Esophagus muscularis mucosa (tissue), 4 donors: ENCODE data around the gene CALML4. TPM values are rescaled to one million over a fixed set of nuclear protein-coding genes. Genes with fewer than 3 reads are reported as not detected.

Experiments
- DNase-seq: peaks from one replicate; pipeline ENCODE4 v3.0.0-alpha.2; 2017; ENCODE audit errors: extremely low spot score
- H3K27ac ChIP-seq, 4 donors: fragments of 200-600 bp; sonication (generic); replicated peaks in 1 of 4; 1 replicate in 3 of 4; 2 replicates in 1 of 4; pipeline ENCODE4 v1.5.1; 2016 to 2019; ENCODE audit warnings: mild to moderate bottlenecking in 1 of 4
- H3K27me3 ChIP-seq, 4 donors: fragments of 200-600 bp; sonication (generic); one replicate each; pipeline versions ENCODE4 v1.5.1 to v1.6.0; 2016 to 2019
- H3K36me3 ChIP-seq, 4 donors: fragments of 200-600 bp; sonication (generic); one replicate each; pipeline ENCODE4 v1.5.1; 2016 to 2019
- H3K4me1 ChIP-seq, 4 donors: fragments of 200-600 bp; sonication (generic); one replicate each; pipeline ENCODE4 v1.5.1; 2016 to 2019
- H3K4me3 ChIP-seq, 4 donors: fragments of 200-600 bp; sonication (generic); 1 replicate in 2 of 4; 2 replicates in 2 of 4; pipeline ENCODE4 v1.5.1; 2016 to 2019; ENCODE audit warnings: mild to moderate bottlenecking in 4 of 4, moderate library complexity in 1 of 4
- H3K9me3 ChIP-seq, 4 donors: fragments of 200-600 bp; sonication (generic); 1 replicate in 3 of 4; 2 replicates in 1 of 4; pipeline ENCODE4 v1.5.1; 2016 to 2019
- CTCF ChIP-seq, 3 experiments: fragments of 200-600 bp in 2 of 3; fragments of 450-650 bp in 1 of 3; sonication (generic) in 2 of 3; IDR thresholded peaks; one replicate each; pipeline ENCODE4 v1.5.1; 2017 to 2019; ENCODE audit warnings: antibody characterized with exemption in 3 of 3, mild to moderate bottlenecking in 2 of 3, moderate library complexity in 1 of 3
- EP300 ChIP-seq: sonication (generic); formaldehyde crosslinking; IDR thresholded peaks from one replicate; pipeline ENCODE4 v1.6.1; 2017; ENCODE audit warnings: antibody characterized with exemption
- POLR2A ChIP-seq: fragments of 450-650 bp; IDR thresholded peaks from one replicate; pipeline ENCODE4 v1.6.1; 2017; ENCODE audit warnings: antibody characterized with exemption, moderate library complexity, mild to moderate bottlenecking, low read depth
- POLR2AphosphoS5 ChIP-seq, 2 donors: sonication (generic); formaldehyde crosslinking; IDR thresholded peaks; one replicate each; pipeline ENCODE4 v1.6.1; 2017; ENCODE audit warnings: antibody characterized with exemption in 2 of 2
- WGBS: methylation state at CpG from one replicate; pipeline ENCODE4 v1.1.5; 2018; 5-methylcytosine and 5-hydroxymethylcytosine counted together
- intact Hi-C: fragments of 100-400 bp; cut with DNase I; formaldehyde crosslinking; loops from one replicate; pipeline ENCODE4 v1.15.1; 2023
- total RNA-seq, 4 donors: library from RNA; depleted of rRNA; stranded (reverse); fragments of >200 nt; gene quantifications; one replicate each; pipeline versions ENCODE4 v1.1.0 to v1.2.1, GENCODE V29; 2016

The CALML4 gene
- total RNA-seq, 4 donors from 2014 or later, result 14.2 to 45.8 (median 32.1) TPM

DNA sequence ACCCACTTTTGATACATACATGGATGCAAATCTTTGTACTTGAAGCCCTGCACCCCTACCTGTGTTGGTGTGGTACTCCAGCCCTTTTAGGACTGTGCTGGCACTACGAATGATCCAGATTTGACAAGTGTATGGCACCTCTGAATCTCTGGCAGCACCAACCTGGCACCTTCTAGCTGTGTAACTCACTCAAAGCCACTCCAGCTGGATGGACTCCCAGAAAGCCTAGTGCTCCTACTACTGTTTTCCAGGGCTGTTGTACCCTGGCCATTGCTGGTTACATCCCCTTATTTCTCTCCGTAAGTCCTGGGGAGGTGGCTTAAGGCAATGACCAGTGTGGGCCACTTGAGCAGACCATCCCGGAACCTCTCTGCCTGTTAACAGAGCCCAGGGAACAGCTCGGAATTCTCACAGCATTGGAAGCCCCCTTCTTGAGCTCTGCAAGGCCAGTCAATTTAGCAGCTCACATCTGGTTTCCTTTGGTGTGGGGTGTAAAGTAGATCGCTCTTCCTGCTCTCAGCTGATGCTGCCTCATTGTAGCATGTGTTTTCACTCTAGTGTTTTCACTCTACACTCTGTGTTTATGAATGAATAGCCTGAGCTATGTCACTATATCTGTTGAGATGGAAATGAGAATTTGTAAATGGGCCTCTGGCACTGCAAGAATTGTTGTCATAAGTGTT lies 12.2 kb downstream of the CALML4 start:
- WGBS, result 100% methylated on average over 1 of the region's 5 CpGs
- peak overlapping the region; percentile 28 to 84 (median 49) for H3K27ac ChIP-seq

GRCh38 chr15:68192117-68192516 lies 13.0 kb downstream of the CALML4 start:
- H3K4me1 ChIP-seq, result peaks cover 17 to 70% (median 66%) of the 10 kb centered on the region in 4 donors
- WGBS, result 97% methylated on average over 4 of the region's 4 CpGs
- intact Hi-C loops, result no loop called here
- TF ChIP-seq EP300 (no peak), CTCF (IDR thresholded peaks at IDR 0.05) (no peak)
- H3K27ac ChIP-seq, result peak overlapping the region; percentile 6 to 84 (median 39)
- peaks cover 0 to 32% (median 23%) of the 10 kb centered on the region in 4 donors for H3K36me3 ChIP-seq
- no peak for DNase-seq
- no peaks in the 10 kb centered on the region for H3K27me3 ChIP-seq
- H3K4me3 ChIP-seq, result no peak overlapping the region
- no peaks in the 10 kb centered on the region for H3K9me3 ChIP-seq

More for the DNA sequence above, 12.2 kb downstream of the CALML4 start:
- Histone ChIP-seq H3K4me1 (peaks cover 11 to 68% (median 63%) of the 10 kb centered on the region in 4 donors), H3K36me3 (peaks cover 0 to 36% (median 27%) of the 10 kb centered on the region in 4 donors), H3K4me3 (no peak overlapping the region), H3K27me3 (no peaks in the 10 kb centered on the region), H3K9me3 (no peaks in the 10 kb centered on the region)
- peak; percentile 83 for DNase-seq
- TF ChIP-seq POLR2A (no peak), POLR2AphosphoS5 (IDR thresholded peaks at IDR 0.05) (no peak), CTCF (IDR thresholded peaks at IDR 0.05) (no peak), EP300 (no peak)
- intact Hi-C loops, result no loop called here

DNA sequence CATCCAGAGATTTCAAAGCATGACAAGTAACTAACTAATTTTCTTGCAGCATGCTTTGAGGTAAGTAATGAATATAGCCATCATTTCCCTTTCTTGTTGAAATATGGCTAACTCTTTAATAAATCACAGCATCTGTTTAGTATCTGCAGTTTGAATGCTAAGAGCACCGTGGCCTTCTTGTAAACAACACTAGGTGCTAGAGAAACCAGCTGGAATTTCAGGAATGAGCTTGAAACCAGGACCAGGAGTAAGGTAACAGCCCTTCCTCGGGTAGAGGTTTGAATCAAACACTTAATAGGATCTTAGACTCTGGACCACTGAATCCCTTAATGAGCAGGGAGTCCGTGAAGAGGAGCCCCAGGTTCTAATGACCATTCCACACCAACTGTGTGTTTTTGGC lies 13.6 kb downstream of the CALML4 start:
- WGBS, result 39% methylated on average over 3 of the region's 3 CpGs
- peaks cover 0 to 32% (median 23%) of the 10 kb centered on the region in 4 donors for H3K36me3 ChIP-seq
- no peaks in the 10 kb centered on the region for H3K27me3 ChIP-seq
- no peak overlapping the region for H3K4me3 ChIP-seq
- H3K9me3 ChIP-seq, result no peaks in the 10 kb centered on the region
- peak overlapping the region; percentile 6 to 84 (median 39) for H3K27ac ChIP-seq
- peak; percentile 78 for DNase-seq
- TF ChIP-seq POLR2AphosphoS5 (IDR thresholded peaks at IDR 0.05) (no peak), POLR2A (no peak), CTCF (IDR thresholded peaks at IDR 0.05) (no peak), EP300 (no peak)
- peaks cover 23 to 76% (median 66%) of the 10 kb centered on the region in 4 donors for H3K4me1 ChIP-seq
- intact Hi-C loops, result no loop called here

GRCh38 chr15:68190048-68190447 lies 15.1 kb downstream of the CALML4 start:
- no peak for DNase-seq
- Histone ChIP-seq H3K4me3 (no peak overlapping the region), H3K9me3 (no peaks in the 10 kb centered on the region), H3K27me3 (no peaks in the 10 kb centered on the region), H3K36me3 (peaks cover 0 to 36% (median 23%) of the 10 kb centered on the region in 4 donors), H3K27ac (peak overlapping the region; percentile 34 to 84 (median 63)), H3K4me1 (peaks cover 25 to 84% (median 70%) of the 10 kb centered on the region in 4 donors)
- TF ChIP-seq EP300 (no peak), CTCF (IDR thresholded peaks at IDR 0.05) (no peak), POLR2A (no peak), POLR2AphosphoS5 (IDR thresholded peaks at IDR 0.05) (no peak)
- intact Hi-C loops, result no loop called here
- 94% methylated on average over 4 of the region's 4 CpGs for WGBS
